ENCODE results near the gene ADAMTS15. TPM values are rescaled to one million over a fixed set of nuclear protein-coding genes. Genes with fewer than 3 reads are reported as not detected.
"Not testable (repeated sequence)": the region's sequence is repeated elsewhere in the genome, so short reads cannot be mapped to it uniquely, and the experiment has no call there.

ADAMTS15 gene
- total RNA-seq, 4 donors from 2014 or later, result 2.5 to 11.1 (median 5.1) TPM

- DNase-seq (ENCODE audit: low spot score in 2 of 2), result no peak
- WGBS, 2 donors, result 39 to 45% methylated on average over 4 of the region's 4 CpGs
- TF ChIP-seq CTCF (IDR thresholded peaks at IDR 0.05), result no peak
- TF ChIP-seq POLR2A (IDR thresholded peaks at IDR 0.05), result no peak
- no peak overlapping the region for H3K4me3 ChIP-seq (ENCODE audit: low read depth, poor library complexity, severe bottlenecking)
- intact Hi-C loops (cut with DNase I; ENCODE audit: low total_unique reads), result no loop called here
Observed at GRCh38 chr11:130435671-130436070, 12.8 kb upstream of the ADAMTS15 start.

GRCh38 chr11:130436171-130436570 is 12.3 kb upstream of the ADAMTS15 start:
- intact Hi-C loops (cut with DNase I; ENCODE audit: low total_unique reads), result no loop called here
- no peak for TF ChIP-seq POLR2A (IDR thresholded peaks at IDR 0.05)
- no peak for TF ChIP-seq CTCF (IDR thresholded peaks at IDR 0.05)
- H3K4me3 ChIP-seq (ENCODE audit: low read depth, poor library complexity, severe bottlenecking), result no peak overlapping the region
- WGBS, 2 donors, result 87 to 91% methylated on average over 3 of the region's 3 CpGs
- no peak for DNase-seq (ENCODE audit: low spot score in 2 of 2)

- intact Hi-C loops (cut with DNase I; ENCODE audit: low total_unique reads), result no loop called here
- DNase-seq (ENCODE audit: low spot score in 2 of 2), result no peak
- H3K4me3 ChIP-seq (ENCODE audit: low read depth, poor library complexity, severe bottlenecking), result no peak overlapping the region
- 64 to 69% methylated on average over 7 of the region's 7 CpGs for WGBS, 2 donors
- no peak for TF ChIP-seq POLR2A (IDR thresholded peaks at IDR 0.05)
- no peak for TF ChIP-seq CTCF (IDR thresholded peaks at IDR 0.05)
Observed at GRCh38 chr11:130437848-130438247, 10.6 kb upstream of the ADAMTS15 start.

- H3K4me3 ChIP-seq (ENCODE audit: low read depth, poor library complexity, severe bottlenecking); DNase-seq (ENCODE audit: low spot score in 2 of 2); intact Hi-C loops (cut with DNase I; ENCODE audit: low total_unique reads): not testable (repeated sequence)
- WGBS, 2 donors, result 88 to 89% methylated on average over 10 of the region's 10 CpGs
Observed at GRCh38 chr11:130438401-130439159, 9.9 kb upstream of the ADAMTS15 start.

- intact Hi-C loops (cut with DNase I; ENCODE audit: low total_unique reads), result no loop called here
- no peak for DNase-seq (ENCODE audit: low spot score in 2 of 2)
- WGBS, 2 donors, result 65 to 79% methylated on average over 4 of the region's 4 CpGs
Observed at GRCh38 chr11:130439160-130439519, 9.3 kb upstream of the ADAMTS15 start.

GRCh38 chr11:130439876-130440275 is 8.6 kb upstream of the ADAMTS15 start:
- intact Hi-C loops (cut with DNase I; ENCODE audit: low total_unique reads), result no loop called here

More at GRCh38 chr11:130439160-130439519, 9.3 kb upstream of the ADAMTS15 start:
- H3K4me3 ChIP-seq (ENCODE audit: low read depth, poor library complexity, severe bottlenecking), result no peak overlapping the region
- TF ChIP-seq CTCF (IDR thresholded peaks at IDR 0.05), result no peak
- no peak for TF ChIP-seq POLR2A (IDR thresholded peaks at IDR 0.05)

More at GRCh38 chr11:130439876-130440275, 8.6 kb upstream of the ADAMTS15 start:
- no peak for TF ChIP-seq POLR2A (IDR thresholded peaks at IDR 0.05)
- TF ChIP-seq CTCF (IDR thresholded peaks at IDR 0.05), result no peak
- WGBS, 2 donors, result 77 to 91% methylated on average over 6 of the region's 6 CpGs
- DNase-seq (ENCODE audit: low spot score in 2 of 2), result no peak
- no peak overlapping the region for H3K4me3 ChIP-seq (ENCODE audit: low read depth, poor library complexity, severe bottlenecking)

Data from lower leg skin (tissue), 4 donors.